Astrocyte (in vitro differentiated cells and primary cell): ENCODE results near the gene FIGN. TPM values are rescaled to one million over a fixed set of nuclear protein-coding genes. Genes with fewer than 3 reads are reported as not detected.

ENCODE experiments used
- DNase-seq: peaks from one replicate; pipeline ENCODE4 v3.0.0-alpha.2; 2010; ENCODE audit warnings: low read depth
- FAIRE-seq: peaks from 2 replicates; lab custom pipeline; 2011; peaks lifted over from hg19 to GRCh38; lab: Jason Lieb, UNC
- H2AFZ ChIP-seq: 2 replicates; pipeline ENCODE4 v1.6.0; 2012; ENCODE audit warnings: low read depth, low read length, inconsistent platforms
- H3K27ac ChIP-seq: 2 replicates; pipeline ENCODE4 v1.5.1; 2011; ENCODE audit warnings: low read depth, low read length, inconsistent platforms
- H3K27me3 ChIP-seq: 2 replicates; pipeline ENCODE4 v1.6.0; 2011; ENCODE audit warnings: low read length, inconsistent platforms; ENCODE audit not compliant: insufficient read depth
- H3K36me3 ChIP-seq: 2 replicates; pipeline ENCODE4 v1.5.1; 2011; ENCODE audit warnings: low read length, inconsistent platforms; ENCODE audit not compliant: insufficient read depth
- H3K4me1 ChIP-seq: 2 replicates; pipeline ENCODE4 v1.5.1; 2011; ENCODE audit warnings: low read length, inconsistent platforms; ENCODE audit not compliant: insufficient read depth
- H3K4me2 ChIP-seq: 2 replicates; pipeline ENCODE4 v1.6.0; 2012; ENCODE audit warnings: low read length, inconsistent platforms
- H3K4me3 ChIP-seq: 2 replicates; pipeline ENCODE4 v1.5.1; 2011; ENCODE audit warnings: low read depth, mild to moderate bottlenecking, low read length, inconsistent platforms; ENCODE audit not compliant: insufficient read depth
- H3K79me2 ChIP-seq: 2 replicates; pipeline ENCODE4 v1.6.0; 2012; ENCODE audit warnings: mild to moderate bottlenecking, low read length, inconsistent platforms; ENCODE audit not compliant: insufficient read depth
- H3K9ac ChIP-seq: 2 replicates; pipeline ENCODE4 v1.6.0; 2012; ENCODE audit warnings: mild to moderate bottlenecking, low read length, inconsistent platforms
- H3K9me3 ChIP-seq: 2 replicates; pipeline ENCODE4 v1.5.1; 2012; ENCODE audit warnings: low read depth, mild to moderate bottlenecking, low read length, inconsistent platforms; ENCODE audit not compliant: insufficient read depth
- H4K20me1 ChIP-seq: 2 replicates; pipeline ENCODE4 v1.6.0; 2012; ENCODE audit warnings: low read length, inconsistent platforms; ENCODE audit not compliant: insufficient read depth
- H3K27ac Mint-ChIP-seq: one replicate; pipeline ENCODE4 v1.8.0; 2021; ENCODE audit warnings: mild to moderate bottlenecking, mixed read lengths; ENCODE audit not compliant: unreplicated experiment
- H3K27me3 Mint-ChIP-seq: one replicate; pipeline ENCODE4 v1.8.0; 2021; ENCODE audit warnings: low read depth, mixed read lengths; ENCODE audit not compliant: unreplicated experiment
- H3K36me3 Mint-ChIP-seq: one replicate; pipeline ENCODE4 v1.8.0; 2021; ENCODE audit warnings: low read depth, mixed read lengths; ENCODE audit not compliant: unreplicated experiment
- H3K4me1 Mint-ChIP-seq: one replicate; pipeline ENCODE4 v1.8.0; 2021; ENCODE audit warnings: low read depth, mixed read lengths; ENCODE audit not compliant: unreplicated experiment
- H3K4me3 Mint-ChIP-seq: one replicate; pipeline ENCODE4 v1.8.0; 2021; ENCODE audit warnings: mild to moderate bottlenecking, moderate library complexity, mixed read lengths; ENCODE audit not compliant: unreplicated experiment
- H3K9me3 Mint-ChIP-seq: one replicate; pipeline ENCODE4 v1.8.0; 2021; ENCODE audit warnings: mild to moderate bottlenecking, mixed read lengths; ENCODE audit not compliant: unreplicated experiment
- CTCF ChIP-seq: IDR thresholded peaks from 2 replicates; pipeline ENCODE4 v1.5.1; 2011; ENCODE audit warnings: low read depth, mild to moderate bottlenecking, inconsistent platforms, low read length, moderate library complexity; ENCODE audit not compliant: insufficient read depth
- EZH2 ChIP-seq: IDR thresholded peaks from 2 replicates; pipeline ENCODE4 v1.6.1; 2012; ENCODE audit warnings: mild to moderate bottlenecking, low read length, inconsistent platforms; ENCODE audit not compliant: insufficient read depth
- total RNA-seq: library from RNA; stranded (reverse); gene quantifications from 2 replicates; pipeline ENCODE4 v1.2.1, GENCODE V29; 2021

The FIGN gene
- total RNA-seq, 1 donor from 2014 or later = 30.3 TPM

GRCh38 chr2:163580757-163581156, 155.1 kb downstream of the FIGN start:
- H3K27ac ChIP-seq = no peak overlapping the region
- Mint-ChIP-seq H3K27me3 (no peaks in the 10 kb centered on the region), H3K36me3 (no peaks in the 10 kb centered on the region), H3K9me3 (no peaks in the 10 kb centered on the region), H3K4me3 (no peak overlapping the region), H3K4me1 (no peaks in the 10 kb centered on the region), H3K27ac (no peak overlapping the region)
- H3K36me3 ChIP-seq = no peaks in the 10 kb centered on the region
- DNase-seq = no peak
- no peak for FAIRE-seq
- no peaks in the 10 kb centered on the region for H3K9me3 ChIP-seq
- no peaks in the 10 kb centered on the region for H3K27me3 ChIP-seq
- no peaks in the 10 kb centered on the region for H3K4me1 ChIP-seq
- H3K4me3 ChIP-seq = no peak overlapping the region
- H3K9ac ChIP-seq = no peak overlapping the region
- no peak for TF ChIP-seq EZH2
- TF ChIP-seq CTCF = no peak
- H4K20me1 ChIP-seq = no peaks in the 10 kb centered on the region
- no peak overlapping the region for H2AFZ ChIP-seq
- H3K79me2 ChIP-seq = no peaks in the 10 kb centered on the region
- H3K4me2 ChIP-seq = no peak overlapping the region

GRCh38 chr2:163574309-163574708, 161.5 kb downstream of the FIGN start:
- Histone ChIP-seq H2AFZ (no peak overlapping the region), H4K20me1 (no peaks in the 10 kb centered on the region), H3K27me3 (no peaks in the 10 kb centered on the region), H3K4me1 (no peaks in the 10 kb centered on the region), H3K4me3 (no peak overlapping the region), H3K4me2 (no peak overlapping the region), H3K9me3 (no peaks in the 10 kb centered on the region), H3K36me3 (no peaks in the 10 kb centered on the region), H3K79me2 (no peaks in the 10 kb centered on the region), H3K9ac (no peak overlapping the region), H3K27ac (no peak overlapping the region)
- H3K4me1 Mint-ChIP-seq = no peaks in the 10 kb centered on the region
- TF ChIP-seq EZH2 = no peak
- no peaks in the 10 kb centered on the region for H3K27me3 Mint-ChIP-seq
- FAIRE-seq = no peak
- no peak for DNase-seq
- no peak overlapping the region for H3K4me3 Mint-ChIP-seq
- no peaks in the 10 kb centered on the region for H3K36me3 Mint-ChIP-seq
- H3K27ac Mint-ChIP-seq = no peak overlapping the region
- H3K9me3 Mint-ChIP-seq = no peaks in the 10 kb centered on the region

- H3K79me2 ChIP-seq = no peaks in the 10 kb centered on the region
- H3K4me3 ChIP-seq = no peak overlapping the region
- H3K4me2 ChIP-seq = no peak overlapping the region
- Mint-ChIP-seq H3K36me3 (no peaks in the 10 kb centered on the region), H3K27me3 (no peaks in the 10 kb centered on the region), H3K4me1 (no peaks in the 10 kb centered on the region), H3K27ac (no peak overlapping the region), H3K4me3 (no peak overlapping the region), H3K9me3 (no peaks in the 10 kb centered on the region)
- H3K4me1 ChIP-seq = no peaks in the 10 kb centered on the region
- no peaks in the 10 kb centered on the region for H3K36me3 ChIP-seq
- no peak for TF ChIP-seq CTCF
- TF ChIP-seq EZH2 = no peak
- H3K27ac ChIP-seq = no peak overlapping the region
- H3K9me3 ChIP-seq = no peaks in the 10 kb centered on the region
- no peak overlapping the region for H2AFZ ChIP-seq
- H3K9ac ChIP-seq = no peak overlapping the region
- DNase-seq (no peak), FAIRE-seq (no peak)
- H3K27me3 ChIP-seq = no peaks in the 10 kb centered on the region
- no peaks in the 10 kb centered on the region for H4K20me1 ChIP-seq
Measured at GRCh38 chr2:163573652-163574051, 162.2 kb downstream of the FIGN start.
